ENCODE results near the gene IRX3. TPM values are rescaled to one million over a fixed set of nuclear protein-coding genes. Genes with fewer than 3 reads are reported as not detected.

IRX3 gene
- total and polyA plus RNA-seq, 4 donors = 25.6 to 84.2 (median 56.8) TPM

GRCh38 chr16:54313789-54314188 lies 27.2 kb upstream of the IRX3 start:
- TF ChIP-seq CTCF (IDR thresholded peaks at IDR 0.05; ENCODE audit: control extremely low read depth, extremely low read depth) = no peak
- Histone ChIP-seq H3K27ac (ENCODE audit: low read depth in 1 of 2, low read length in 1 of 2) (no peak overlapping the region), H3K9me3 (ENCODE audit: control insufficient read depth in 4 of 4, insufficient read depth in 3 of 4, low read length in 3 of 4) (no peaks in the 10 kb centered on the region), H3K4me1 (ENCODE audit: control insufficient read depth in 5 of 5, insufficient read depth in 5 of 5, low read length in 5 of 5) (peaks cover 0 to 23% (median 0%) of the 10 kb centered on the region in 5 donors), H3K9ac (ENCODE audit: insufficient read depth in 1 of 2, low read length in 2 of 2) (no peak overlapping the region), H3K27me3 (ENCODE audit: control insufficient read depth in 3 of 3, insufficient read depth in 3 of 3, low read length in 2 of 3) (peaks cover 0 to 32% (median 15%) of the 10 kb centered on the region in 3 donors), H3K36me3 (ENCODE audit: control insufficient read depth in 4 of 4, insufficient read depth in 4 of 4, low read length in 4 of 4) (no peaks in the 10 kb centered on the region), H3K4me3 (no peak overlapping the region)
- DNase-seq = no peak
- ATAC-seq (ENCODE audit: insufficient read depth, low FRiP score) = no peak
- 78 to 85% methylated on average over 4 of the region's 4 CpGs for WGBS, 2 donors

- H3K27ac ChIP-seq (ENCODE audit: low read depth in 1 of 2, low read length in 1 of 2) = no peak overlapping the region
- peaks cover 0 to 17% (median 0%) of the 10 kb centered on the region in 5 donors for H3K4me1 ChIP-seq (ENCODE audit: control insufficient read depth in 5 of 5, insufficient read depth in 5 of 5, low read length in 5 of 5)
- H3K36me3 ChIP-seq (ENCODE audit: control insufficient read depth in 4 of 4, insufficient read depth in 4 of 4, low read length in 4 of 4) = no peaks in the 10 kb centered on the region
- DNase-seq (no peak), ATAC-seq (ENCODE audit: insufficient read depth, low FRiP score) (no peak)
- no peak overlapping the region for H3K4me3 ChIP-seq
- no peaks in the 10 kb centered on the region for H3K9me3 ChIP-seq (ENCODE audit: control insufficient read depth in 4 of 4, insufficient read depth in 3 of 4, low read length in 3 of 4)
- H3K9ac ChIP-seq (ENCODE audit: insufficient read depth in 1 of 2, low read length in 2 of 2) = no peak overlapping the region
- TF ChIP-seq CTCF (IDR thresholded peaks at IDR 0.05; ENCODE audit: control extremely low read depth, extremely low read depth) = no peak
- peaks cover 0 to 32% (median 20%) of the 10 kb centered on the region in 3 donors for H3K27me3 ChIP-seq (ENCODE audit: control insufficient read depth in 3 of 3, insufficient read depth in 3 of 3, low read length in 2 of 3)
- 89 to 100% methylated on average over 3 of the region's 3 CpGs for WGBS, 2 donors
These were observed 26.0 kb upstream of the IRX3 start for GRCh38 chr16:54312502-54312991.

- H3K4me1 ChIP-seq (ENCODE audit: control insufficient read depth in 5 of 5, insufficient read depth in 5 of 5, low read length in 5 of 5) = no peaks in the 10 kb centered on the region
- no peaks in the 10 kb centered on the region for H3K9me3 ChIP-seq (ENCODE audit: control insufficient read depth in 4 of 4, insufficient read depth in 3 of 4, low read length in 3 of 4)
- 58 to 68% methylated on average over 5 of the region's 5 CpGs for WGBS, 2 donors
- DNase-seq (peak in 2 of 3 donors; percentile 61 to 62), ATAC-seq (ENCODE audit: insufficient read depth, low FRiP score) (no peak)
- no peak for TF ChIP-seq CTCF (IDR thresholded peaks at IDR 0.05; ENCODE audit: control extremely low read depth, extremely low read depth)
- H3K9ac ChIP-seq (ENCODE audit: insufficient read depth in 1 of 2, low read length in 2 of 2) = no peak overlapping the region
- H3K27ac ChIP-seq (ENCODE audit: low read depth in 1 of 2, low read length in 1 of 2) = no peak overlapping the region
- H3K27me3 ChIP-seq (ENCODE audit: control insufficient read depth in 3 of 3, insufficient read depth in 3 of 3, low read length in 2 of 3) = peaks cover 0 to 39% (median 20%) of the 10 kb centered on the region in 3 donors
- H3K4me3 ChIP-seq = no peak overlapping the region
- no peaks in the 10 kb centered on the region for H3K36me3 ChIP-seq (ENCODE audit: control insufficient read depth in 4 of 4, insufficient read depth in 4 of 4, low read length in 4 of 4)
These were observed 22.8 kb upstream of the IRX3 start for GRCh38 chr16:54309341-54309740.

- Histone ChIP-seq H3K4me3 (no peak overlapping the region), H3K27ac (ENCODE audit: low read depth in 1 of 2, low read length in 1 of 2) (no peak overlapping the region), H3K9ac (ENCODE audit: insufficient read depth in 1 of 2, low read length in 2 of 2) (no peak overlapping the region), H3K9me3 (ENCODE audit: control insufficient read depth in 4 of 4, insufficient read depth in 3 of 4, low read length in 3 of 4) (no peaks in the 10 kb centered on the region), H3K4me1 (ENCODE audit: control insufficient read depth in 5 of 5, insufficient read depth in 5 of 5, low read length in 5 of 5) (no peaks in the 10 kb centered on the region), H3K36me3 (ENCODE audit: control insufficient read depth in 4 of 4, insufficient read depth in 4 of 4, low read length in 4 of 4) (no peaks in the 10 kb centered on the region), H3K27me3 (ENCODE audit: control insufficient read depth in 3 of 3, insufficient read depth in 3 of 3, low read length in 2 of 3) (peaks cover 0 to 23% (median 20%) of the 10 kb centered on the region in 3 donors)
- ATAC-seq (ENCODE audit: insufficient read depth, low FRiP score) (no peak), DNase-seq (no peak)
- TF ChIP-seq CTCF (IDR thresholded peaks at IDR 0.05; ENCODE audit: control extremely low read depth, extremely low read depth) = no peak
- 66 to 72% methylated on average over 3 of the region's 3 CpGs for WGBS, 2 donors
These were observed 18.5 kb upstream of the IRX3 start for GRCh38 chr16:54305080-54305479.

All from lung (tissue), 12 donors.